Measurements from ENCODE around the gene ITPKC. TPM values are rescaled to one million over a fixed set of nuclear protein-coding genes. Genes with fewer than 3 reads are reported as not detected.

The ITPKC gene
- total RNA-seq, 2 donors from 2014 or later, result 15.8 to 22.0 TPM

- H3K4me1 ChIP-seq, result peaks cover 3% of the 10 kb centered on the region
- no peaks in the 10 kb centered on the region for H3K27me3 ChIP-seq
- TF ChIP-seq CTCF (IDR thresholded peaks at IDR 0.05), result no peak
- no peak for DNase-seq
- intact Hi-C loops (cut with DNase I), result no loop called here
- no peak overlapping the region for H3K27ac ChIP-seq
- no peak overlapping the region for H3K9ac ChIP-seq (ENCODE audit: low read depth in 2 of 2, low read length in 2 of 2)
- H3K4me3 ChIP-seq, result no peak overlapping the region
- H3K36me3 ChIP-seq, result no peaks in the 10 kb centered on the region
- no peaks in the 10 kb centered on the region for H3K9me3 ChIP-seq
Measured at GRCh38 chr19:40776364-40776763, 59.5 kb downstream of the ITPKC start.

- intact Hi-C loops (cut with DNase I), result no loop called here
Measured at GRCh38 chr19:40776932-40777644, 60.2 kb downstream of the ITPKC start.

GRCh38 chr19:40777645-40777936 is 60.7 kb downstream of the ITPKC start:
- Histone ChIP-seq H3K9ac (ENCODE audit: low read depth in 2 of 2, low read length in 2 of 2) (peak overlapping the region; percentile 70 to 99), H3K9me3 (no peaks in the 10 kb centered on the region), H3K4me1 (peaks cover 3% of the 10 kb centered on the region), H3K27ac (peak overlapping the region; percentile 98), H3K4me3 (peak overlapping the region; percentile 65), H3K27me3 (no peaks in the 10 kb centered on the region), H3K36me3 (no peaks in the 10 kb centered on the region)
- no peak for DNase-seq
- TF ChIP-seq CTCF (IDR thresholded peaks at IDR 0.05), result no peak
- intact Hi-C loops (cut with DNase I), result no loop called here

More at GRCh38 chr19:40776932-40777644, 60.2 kb downstream of the ITPKC start:
- Histone ChIP-seq H3K9me3 (no peaks in the 10 kb centered on the region), H3K36me3 (no peaks in the 10 kb centered on the region), H3K27me3 (no peaks in the 10 kb centered on the region), H3K27ac (peak overlapping the region; percentile 98), H3K4me3 (peak overlapping the region; percentile 65), H3K9ac (ENCODE audit: low read depth in 2 of 2, low read length in 2 of 2) (peak overlapping the region; percentile 70 to 99), H3K4me1 (peaks cover 3% of the 10 kb centered on the region)
- DNase-seq, result peak; percentile 95
- no peak for TF ChIP-seq CTCF (IDR thresholded peaks at IDR 0.05)

- Histone ChIP-seq H3K4me3 (peak within 1 kb of the TSS; percentile 65), H3K9ac (ENCODE audit: low read depth in 2 of 2, low read length in 2 of 2) (peak within 1 kb of the TSS; percentile 70 to 99), H3K27me3 (no peaks in the 10 kb centered on the region), H3K36me3 (no peaks in the 10 kb centered on the region), H3K27ac (peak within 1 kb of the TSS; percentile 98), H3K4me1 (peaks cover 3% of the 10 kb centered on the region), H3K9me3 (no peaks in the 10 kb centered on the region)
- peak; percentile 100 for DNase-seq
- intact Hi-C loops (cut with DNase I), result no loop called here
- TF ChIP-seq CTCF (IDR thresholded peaks at IDR 0.05), result no peak
Measured at GRCh38 chr19:40777937-40778705, 61.2 kb downstream of the ITPKC start, which contains the start of gene RAB4B. Gene RAB4B, plus strand, starts transcription at chr19:40778247. Its CDS starts 129 bp downstream, at chr19:40778376.

GRCh38 chr19:40778706-40779284 is 61.9 kb downstream of the ITPKC start:
- H3K4me3 ChIP-seq, result peak overlapping the region; percentile 65
- H3K27ac ChIP-seq, result peak overlapping the region; percentile 98
- DNase-seq, result no peak
- intact Hi-C loops (cut with DNase I), result no loop called here
- no peaks in the 10 kb centered on the region for H3K27me3 ChIP-seq
- no peaks in the 10 kb centered on the region for H3K36me3 ChIP-seq
- no peak for TF ChIP-seq CTCF (IDR thresholded peaks at IDR 0.05)
- peaks cover 3% of the 10 kb centered on the region for H3K4me1 ChIP-seq
- peak overlapping the region; percentile 25 to 99 for H3K9ac ChIP-seq (ENCODE audit: low read depth in 2 of 2, low read length in 2 of 2)
- no peaks in the 10 kb centered on the region for H3K9me3 ChIP-seq
